Embryonic facial prominence (tissue), 1 donor: Measurements from ENCODE around the gene ALX3.
"Not testable (repeated sequence)": the region's sequence is repeated elsewhere in the genome, so short reads cannot be mapped to it uniquely, and the experiment has no call there.

Experiments
- DNase-seq: peaks from one replicate; pipeline ENCODE4 v3.0.0-alpha.2; 2016; ENCODE audit errors: extremely low spot score

ALX3 gene

DNA sequence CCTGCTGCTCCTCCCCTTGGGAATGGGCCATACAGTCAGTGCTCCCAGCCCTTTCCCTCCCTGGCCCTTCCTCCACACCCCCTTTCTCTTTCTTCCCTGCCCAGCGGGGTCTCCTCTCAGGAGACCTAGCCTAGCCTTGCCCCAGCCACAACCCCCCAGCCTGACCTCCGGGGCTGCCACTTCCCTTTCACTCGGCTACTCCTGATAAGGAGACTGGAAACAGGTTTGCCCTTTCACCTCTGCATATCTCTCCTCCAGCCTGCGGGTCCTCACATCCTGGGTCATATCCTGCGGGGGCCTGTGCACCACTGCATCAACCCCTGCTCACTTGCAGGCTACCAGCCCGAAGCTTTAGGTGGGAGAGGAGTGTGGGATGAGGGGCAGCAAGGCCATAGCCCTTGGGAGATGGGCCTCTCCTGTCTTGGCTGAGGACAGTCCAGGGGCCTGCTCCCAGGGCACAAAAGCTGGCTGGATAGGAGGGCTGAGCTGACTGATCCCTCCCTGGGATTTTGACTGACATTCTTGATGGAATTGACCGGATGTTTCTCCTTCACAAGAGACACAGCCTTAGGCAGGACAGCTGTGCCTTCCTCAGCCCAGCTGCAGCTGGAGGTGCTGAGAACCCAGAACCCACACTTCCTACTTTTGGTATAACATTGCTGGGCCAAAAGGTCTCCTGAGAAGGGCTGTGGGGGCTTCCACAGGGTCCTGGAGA is 19.2 kb upstream of the ALX3 start:
- DNase-seq: no peak

- DNase-seq: no peak
Observed at GRCh38 chr1:110088739-110089316, 18.4 kb upstream of the ALX3 start.

GRCh38 chr1:110087812-110088738 is 17.6 kb upstream of the ALX3 start:
- no peak for DNase-seq

GRCh38 chr1:110086961-110087360 is 16.5 kb upstream of the ALX3 start:
- DNase-seq: no peak

- no peak for DNase-seq
Observed at GRCh38 chr1:110085671-110086070, 15.2 kb upstream of the ALX3 start.

DNA sequence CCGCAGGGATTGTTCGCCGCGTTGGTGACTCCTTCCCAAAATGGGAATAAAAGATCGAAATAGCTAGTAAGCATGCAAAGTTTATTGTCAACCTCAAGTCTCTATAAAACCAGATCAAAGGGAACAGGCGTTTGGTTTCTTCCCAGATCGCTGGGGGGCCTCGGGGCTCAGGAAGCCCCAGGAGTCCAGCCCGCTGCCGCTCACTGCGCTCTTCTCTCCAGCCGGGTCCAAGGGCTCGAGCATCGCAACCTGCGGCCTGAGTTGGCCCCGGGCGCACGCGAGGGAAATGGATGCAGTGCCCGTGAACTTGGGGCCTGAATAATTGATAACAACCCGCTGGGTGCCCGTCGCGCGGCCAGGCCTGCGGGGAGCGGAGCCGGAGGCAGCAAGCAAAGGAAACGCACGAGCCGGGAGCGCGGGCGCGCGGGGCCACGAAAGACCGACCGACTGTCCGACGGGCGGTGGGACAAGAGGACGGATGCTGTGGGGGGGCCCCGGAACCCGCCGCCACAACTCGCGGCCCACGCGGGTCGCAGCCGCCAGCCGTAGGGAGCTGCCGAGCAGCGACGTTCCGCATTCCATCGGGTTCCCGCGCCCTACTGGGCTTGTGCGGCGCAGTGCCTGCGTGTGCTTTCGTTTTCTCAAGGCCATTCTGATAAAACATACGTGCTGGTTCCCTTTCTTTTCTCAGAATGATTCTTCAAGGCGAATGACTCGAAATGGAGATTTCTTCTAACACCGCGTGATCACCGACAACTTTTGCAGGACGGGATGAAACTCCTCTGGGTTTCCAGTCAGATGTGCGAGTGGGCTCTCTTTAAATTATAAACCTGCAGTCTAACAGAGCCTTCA is 14.0 kb upstream of the ALX3 start:
- no peak for DNase-seq

GRCh38 chr1:110083866-110084226 is 13.4 kb upstream of the ALX3 start:
- no peak for DNase-seq

DNA sequence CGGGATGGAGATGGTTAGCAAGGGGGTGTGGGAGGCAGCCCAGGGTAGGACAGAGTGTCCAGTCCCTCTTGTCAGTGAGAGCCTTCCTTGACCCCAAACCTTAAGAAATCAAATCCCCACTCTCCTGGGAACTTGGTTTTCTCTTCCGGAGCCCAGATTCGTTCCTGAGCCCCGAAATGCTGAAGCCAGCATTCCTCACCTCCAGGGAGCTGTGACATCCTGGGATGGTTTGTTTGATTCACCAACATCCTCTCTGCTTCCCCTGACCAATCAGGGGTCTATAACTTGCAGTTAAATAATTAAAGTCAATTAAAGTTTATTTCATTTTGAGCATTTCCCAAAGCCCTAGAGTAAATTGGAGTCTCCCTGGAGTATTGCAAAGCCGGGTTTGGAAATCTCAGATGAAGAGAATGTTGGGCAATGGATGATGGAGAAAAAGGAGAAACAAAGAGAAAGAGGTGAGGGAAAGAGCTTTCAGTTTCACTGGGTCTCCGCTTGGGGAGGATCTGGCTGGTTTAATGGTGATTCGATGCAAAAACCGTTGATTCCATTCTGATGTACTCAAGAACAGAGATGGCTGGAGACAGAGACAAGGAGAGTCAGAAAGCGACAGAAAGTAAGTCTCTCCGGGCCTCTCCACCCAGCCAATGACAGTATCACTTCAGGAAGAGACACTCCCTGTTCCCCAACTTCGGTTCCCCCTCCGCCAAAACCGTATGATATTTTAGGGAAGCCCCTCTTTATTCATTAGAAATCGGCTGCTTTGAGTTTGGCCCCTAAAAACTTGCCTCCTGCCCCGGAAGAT is 12.8 kb upstream of the ALX3 start:
- DNase-seq: no peak

DNA sequence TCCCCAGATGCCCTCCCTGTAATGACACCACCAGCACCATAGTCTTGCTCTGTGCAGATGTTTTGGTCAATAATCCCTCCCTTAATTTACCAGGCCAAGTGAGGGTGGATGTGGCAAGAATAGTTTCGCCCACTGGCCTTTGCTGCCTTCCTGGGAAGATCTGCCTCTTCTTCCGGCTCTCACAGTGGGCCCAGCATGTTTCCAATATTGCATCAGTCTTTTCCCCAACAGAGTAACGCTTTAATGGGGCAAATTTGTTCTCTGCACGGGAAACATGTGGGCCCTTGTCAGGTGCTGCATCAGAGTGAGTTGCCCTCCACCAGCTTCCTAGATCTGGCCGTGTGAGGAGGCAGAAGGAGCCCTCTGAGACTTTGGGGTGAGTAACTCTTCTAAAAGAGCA is 12.0 kb upstream of the ALX3 start:
- DNase-seq: no peak

- DNase-seq: no peak
Observed at GRCh38 chr1:110081061-110081460, 10.6 kb upstream of the ALX3 start.

GRCh38 chr1:110079995-110080394 is 9.5 kb upstream of the ALX3 start:
- not testable (repeated sequence) for DNase-seq

- no peak for DNase-seq
Observed at GRCh38 chr1:110076789-110077500, 6.5 kb upstream of the ALX3 start.

- no peak for DNase-seq
Observed at GRCh38 chr1:110074166-110074565, 3.7 kb upstream of the ALX3 start.

DNA sequence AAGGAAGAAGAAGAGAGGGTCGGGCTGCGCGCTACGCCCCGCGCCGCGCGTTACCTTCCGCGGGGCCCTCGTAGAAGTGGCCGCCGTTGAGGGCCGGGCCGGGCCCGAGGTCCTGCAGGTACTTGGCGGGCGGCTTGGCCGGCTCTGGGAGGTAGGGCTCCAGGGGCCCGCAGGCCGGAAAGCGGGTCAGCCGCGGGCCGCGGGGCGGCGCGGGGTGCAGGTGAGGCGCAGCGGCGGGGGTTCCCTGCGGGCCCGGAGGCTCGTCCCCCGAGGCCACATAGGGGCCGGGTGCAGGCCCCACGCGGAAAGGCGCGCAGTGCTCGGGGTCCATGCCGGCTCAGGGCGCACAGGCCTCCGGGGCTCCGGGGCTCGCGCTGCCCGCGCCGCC is 196 bp downstream of the ALX3 start:
- DNase-seq: no peak

DNA sequence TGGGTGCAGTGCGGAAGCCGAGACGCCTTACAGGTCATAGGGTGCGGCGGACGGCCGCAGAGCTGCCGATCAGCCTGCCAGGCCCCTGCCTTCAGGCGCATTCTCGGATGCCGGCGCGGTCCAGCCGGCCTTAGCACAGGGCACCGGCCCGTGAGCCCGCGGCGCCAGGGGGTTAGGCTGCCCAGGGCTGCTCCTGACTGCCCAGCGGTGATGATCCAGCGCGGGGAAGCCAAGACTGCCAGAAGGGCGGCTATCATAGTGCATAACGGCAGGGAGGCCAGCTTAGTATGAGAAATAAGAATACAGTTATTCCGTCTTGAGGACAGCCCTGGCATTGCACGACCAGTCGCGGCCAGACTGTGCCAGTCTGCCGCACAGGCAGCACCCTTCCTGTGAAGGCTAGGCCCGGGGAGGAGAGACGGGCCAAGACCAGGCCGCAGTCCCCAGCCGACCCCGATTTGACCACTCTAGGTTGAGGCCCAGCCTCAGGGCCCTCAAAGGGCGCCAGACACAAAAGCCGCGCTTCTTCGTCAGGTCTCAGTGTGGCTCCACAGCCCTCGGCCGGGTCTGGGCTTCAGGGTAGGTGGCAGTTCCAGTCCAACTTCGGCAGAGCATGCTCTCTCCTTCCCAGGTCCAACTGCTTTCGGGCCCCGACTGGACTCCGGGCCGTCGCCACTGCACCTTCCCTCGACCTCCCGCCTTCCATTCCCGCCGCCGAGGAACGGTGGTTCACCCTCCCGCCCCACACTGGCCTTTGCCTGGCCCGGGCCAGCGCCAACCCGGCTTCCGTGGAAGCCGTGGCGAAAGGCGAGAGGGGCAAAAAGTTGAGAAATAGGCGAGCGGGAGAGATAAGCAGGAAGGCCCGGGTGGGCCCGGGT is 829 bp downstream of the ALX3 start:
- DNase-seq: no peak

DNA sequence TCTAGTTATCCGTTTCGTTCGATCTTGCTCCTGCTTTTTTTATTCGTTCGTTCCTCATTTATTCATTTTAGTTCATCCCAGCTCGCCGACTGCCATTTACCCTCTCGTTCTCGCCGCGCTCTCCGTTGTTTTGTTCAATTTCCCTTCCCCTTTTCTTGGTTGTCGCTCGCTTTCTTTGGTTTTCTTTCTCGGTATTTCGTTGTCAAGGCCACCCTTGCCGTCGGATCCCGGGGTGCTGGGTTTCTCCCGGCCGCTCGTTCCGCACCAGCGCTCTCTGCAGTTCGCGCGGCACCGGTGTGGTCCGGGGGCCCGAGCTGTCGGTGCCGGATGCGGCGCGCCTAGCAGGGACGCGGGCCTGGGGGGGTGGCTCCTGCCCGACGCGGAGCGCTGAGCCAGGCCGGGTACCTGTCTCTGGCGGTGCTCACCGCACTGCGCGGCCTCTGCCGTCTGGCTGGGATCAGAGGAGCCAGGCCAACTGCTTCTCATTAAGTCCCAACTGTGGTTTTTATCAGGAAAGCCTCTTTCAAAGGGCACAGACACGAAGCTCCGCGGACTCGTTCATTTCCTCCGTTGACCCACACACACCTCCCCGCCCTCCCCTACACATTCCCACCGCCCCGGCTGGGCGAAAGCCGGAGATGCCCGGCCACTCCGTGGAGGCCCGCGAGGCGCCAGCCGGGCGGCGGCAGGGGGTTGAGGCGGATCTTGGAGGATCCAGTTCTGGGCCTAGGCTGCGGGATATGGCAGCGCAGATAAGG is 1.6 kb downstream of the ALX3 start:
- DNase-seq: no peak

DNA sequence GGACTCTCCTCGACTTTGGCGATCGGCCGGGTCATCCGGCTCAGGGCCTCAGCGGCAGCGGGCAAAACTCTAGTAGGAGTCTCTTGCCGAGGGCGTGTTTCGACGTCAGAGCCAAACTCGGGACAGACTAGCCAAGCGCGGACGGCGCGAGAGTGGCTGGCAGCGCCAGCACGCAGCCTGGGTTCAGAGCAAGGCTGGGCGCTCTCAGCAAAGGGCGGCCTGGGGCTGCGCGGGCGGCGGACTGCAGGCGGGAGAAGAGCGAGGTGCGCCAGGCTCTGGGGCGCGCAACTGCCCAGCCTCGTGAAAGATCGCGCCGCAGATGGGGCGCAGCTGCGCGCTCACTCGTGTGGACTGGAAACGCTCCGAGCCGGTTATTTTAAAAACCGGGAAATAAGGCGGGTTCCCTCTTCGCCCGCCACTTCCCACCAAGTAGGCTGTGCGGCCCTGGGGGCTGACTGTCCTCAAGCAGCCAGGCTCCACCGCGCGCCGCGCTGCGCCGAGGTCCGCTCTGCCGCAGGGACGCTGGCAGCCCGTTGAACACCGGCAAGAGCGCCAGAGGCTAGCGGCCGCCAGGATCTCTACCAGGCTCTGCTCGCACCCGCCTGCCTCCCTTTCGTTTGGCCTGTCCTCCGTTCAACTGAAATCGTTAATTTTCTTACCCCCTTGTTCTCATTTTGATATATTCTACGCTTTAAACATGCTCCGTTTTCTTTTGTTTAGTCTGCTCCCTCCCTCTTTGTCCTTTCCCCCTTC is 2.4 kb downstream of the ALX3 start:
- DNase-seq: no peak

- DNase-seq: no peak
Observed at GRCh38 chr1:110067479-110067892, 3.0 kb downstream of the ALX3 start.
